Nephron (organoid): ENCODE results near the gene JMJD1C.

Source experiments
- H3K27ac Mint-ChIP-seq, 3 experiments: 2 replicates each; pipeline ENCODE4 v1.8.0; 2020; ENCODE audit warnings: mixed read lengths in 3 of 3, mild to moderate bottlenecking in 2 of 3, moderate library complexity in 1 of 3
- H3K27me3 Mint-ChIP-seq: 2 replicates; pipeline ENCODE4 v1.8.0; 2021; ENCODE audit warnings: low read depth, mild to moderate bottlenecking, moderate library complexity, mixed read lengths
- H3K36me3 Mint-ChIP-seq: 2 replicates; pipeline ENCODE4 v1.8.0; 2020; ENCODE audit warnings: low read depth, mixed read lengths
- H3K4me1 Mint-ChIP-seq: 2 replicates; pipeline ENCODE4 v1.8.0; 2020; ENCODE audit warnings: mixed read lengths
- H3K4me3 Mint-ChIP-seq, 3 experiments: 2 replicates each; pipeline ENCODE4 v1.8.0; 2020; ENCODE audit warnings: mild to moderate bottlenecking in 3 of 3, mixed read lengths in 3 of 3, moderate library complexity in 2 of 3
- H3K9me3 Mint-ChIP-seq: 2 replicates; pipeline ENCODE4 v1.8.0; 2020; ENCODE audit warnings: mixed read lengths
- TF ChIP-seq, protein P1 (sequence below), 3 experiments: fragments of 200-600 bp; sonication (generic); IDR thresholded peaks; one replicate each; pipeline ENCODE4 v1.5.0; 2021; ENCODE audit warnings: antibody characterized with exemption in 3 of 3; ENCODE audit not compliant: unreplicated experiment in 3 of 3

JMJD1C gene

DNA sequence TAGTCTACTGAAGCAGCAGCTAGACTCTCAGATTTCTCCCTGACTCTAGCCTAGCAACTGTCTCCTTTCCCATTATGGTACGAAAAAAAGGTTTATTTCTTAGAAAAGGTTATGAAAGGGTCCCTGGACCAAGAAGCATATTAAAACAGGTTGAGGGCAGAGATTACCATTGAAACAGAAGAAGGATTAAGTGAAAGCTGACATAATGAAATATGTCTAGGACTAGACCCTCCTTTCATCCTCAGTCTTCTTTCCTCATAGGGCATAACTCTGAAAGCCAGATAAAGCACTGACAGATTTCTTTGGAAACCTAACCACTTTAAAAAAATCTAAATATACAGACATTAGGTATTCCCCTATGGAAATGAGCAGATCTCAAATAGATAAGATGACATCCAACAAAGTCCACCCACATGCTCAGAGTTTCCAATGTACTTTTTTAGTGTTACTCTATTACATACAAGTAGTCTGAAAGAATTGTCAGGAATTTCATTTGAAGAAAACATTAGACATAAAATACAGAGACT lies 58.6 kb downstream of the JMJD1C start:
- H3K27me3 Mint-ChIP-seq, result no peaks in the 10 kb centered on the region
- H3K4me1 Mint-ChIP-seq, result peaks cover 16% of the 10 kb centered on the region
- no peak overlapping the region for H3K4me3 Mint-ChIP-seq
- H3K9me3 Mint-ChIP-seq, result no peaks in the 10 kb centered on the region
- peaks cover 18% of the 10 kb centered on the region for H3K36me3 Mint-ChIP-seq
- TF ChIP-seq, protein P1, sequence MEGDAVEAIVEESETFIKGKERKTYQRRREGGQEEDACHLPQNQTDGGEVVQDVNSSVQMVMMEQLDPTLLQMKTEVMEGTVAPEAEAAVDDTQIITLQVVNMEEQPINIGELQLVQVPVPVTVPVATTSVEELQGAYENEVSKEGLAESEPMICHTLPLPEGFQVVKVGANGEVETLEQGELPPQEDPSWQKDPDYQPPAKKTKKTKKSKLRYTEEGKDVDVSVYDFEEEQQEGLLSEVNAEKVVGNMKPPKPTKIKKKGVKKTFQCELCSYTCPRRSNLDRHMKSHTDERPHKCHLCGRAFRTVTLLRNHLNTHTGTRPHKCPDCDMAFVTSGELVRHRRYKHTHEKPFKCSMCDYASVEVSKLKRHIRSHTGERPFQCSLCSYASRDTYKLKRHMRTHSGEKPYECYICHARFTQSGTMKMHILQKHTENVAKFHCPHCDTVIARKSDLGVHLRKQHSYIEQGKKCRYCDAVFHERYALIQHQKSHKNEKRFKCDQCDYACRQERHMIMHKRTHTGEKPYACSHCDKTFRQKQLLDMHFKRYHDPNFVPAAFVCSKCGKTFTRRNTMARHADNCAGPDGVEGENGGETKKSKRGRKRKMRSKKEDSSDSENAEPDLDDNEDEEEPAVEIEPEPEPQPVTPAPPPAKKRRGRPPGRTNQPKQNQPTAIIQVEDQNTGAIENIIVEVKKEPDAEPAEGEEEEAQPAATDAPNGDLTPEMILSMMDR (IDR thresholded peaks at IDR 0.05; ENCODE audit: unreplicated experiment in 3 of 3), result no peak
- peak overlapping the region in 2 of 3 experiments; percentile 2 to 37 for H3K27ac Mint-ChIP-seq

DNA sequence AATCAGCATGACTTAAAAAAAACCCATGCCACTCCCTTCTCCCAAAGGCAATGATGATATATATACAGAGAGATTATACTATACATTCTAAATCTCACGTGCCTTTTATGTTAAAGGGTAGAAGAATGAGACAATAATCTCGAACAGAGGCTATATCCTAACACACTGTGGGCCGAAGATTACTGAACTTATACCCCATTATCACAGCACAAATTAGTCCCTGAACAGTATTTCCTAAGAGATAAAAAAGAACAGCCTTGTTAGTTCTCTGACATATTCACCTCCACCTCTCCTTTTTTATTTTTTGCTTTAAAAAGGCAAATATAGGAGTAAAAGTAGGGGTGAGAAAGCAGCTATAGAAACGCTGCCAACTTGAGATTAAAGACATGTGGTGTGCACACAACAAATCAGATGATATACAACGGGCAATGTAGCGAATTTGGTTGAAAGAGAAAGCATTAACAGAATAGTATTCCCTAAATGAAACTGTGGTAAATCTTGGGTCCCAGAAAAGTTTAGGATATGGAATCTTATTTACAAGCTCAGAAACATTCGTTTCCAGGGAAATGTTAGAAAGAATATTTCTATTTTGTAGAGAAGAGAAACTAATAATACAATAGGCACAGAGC lies 69.5 kb downstream of the JMJD1C start:
- Mint-ChIP-seq H3K27me3 (no peaks in the 10 kb centered on the region), H3K9me3 (peaks cover 21% of the 10 kb centered on the region), H3K4me1 (peaks cover 7% of the 10 kb centered on the region), H3K4me3 (peak overlapping the region in 2 of 3 experiments; percentile 37 to 66), H3K27ac (peak overlapping the region; percentile 52 to 81 (median 72)), H3K36me3 (peaks cover 34% of the 10 kb centered on the region)
- TF ChIP-seq, protein P1 (IDR thresholded peaks at IDR 0.05; ENCODE audit: unreplicated experiment in 3 of 3), result no peak

DNA sequence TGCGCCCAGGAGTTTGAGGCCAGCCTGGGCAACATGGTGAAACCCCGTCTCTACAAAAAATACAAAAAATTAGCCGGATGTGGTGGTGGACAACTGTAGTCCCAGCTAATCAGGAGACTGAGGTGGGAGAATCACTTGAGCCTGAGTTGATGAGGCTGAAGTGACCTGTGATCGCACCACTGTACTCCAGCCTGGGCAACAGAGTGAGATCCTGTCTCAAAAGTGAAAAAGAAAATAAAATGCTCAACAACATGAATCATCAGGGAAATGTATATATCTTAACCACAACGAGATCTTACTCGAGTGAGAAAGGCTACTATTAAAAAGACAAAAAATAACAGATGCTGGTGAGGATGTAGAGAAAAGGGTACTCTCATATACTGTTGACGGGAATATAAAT lies 72.7 kb downstream of the JMJD1C start:
- H3K9me3 Mint-ChIP-seq, result peaks cover 49% of the 10 kb centered on the region
- no peak overlapping the region for H3K4me3 Mint-ChIP-seq

DNA sequence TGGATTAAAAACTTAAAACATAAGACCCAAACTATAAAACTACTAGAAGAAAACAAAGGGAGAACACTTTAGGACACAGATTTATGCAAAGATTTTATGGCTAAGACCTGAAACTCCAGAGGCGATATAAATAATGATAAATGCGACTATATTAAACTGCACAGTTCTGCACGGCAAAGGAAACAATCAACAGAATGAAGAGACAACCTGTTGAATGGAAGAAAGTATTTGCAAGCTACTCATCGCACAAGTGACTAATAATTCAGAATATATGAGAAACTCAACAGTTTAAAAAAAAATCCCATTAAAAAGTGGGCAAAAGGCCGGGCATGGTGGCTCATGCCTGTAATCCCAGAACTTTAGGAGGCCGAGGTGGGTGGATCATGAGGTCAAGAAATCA lies 73.6 kb downstream of the JMJD1C start:
- no peak overlapping the region for H3K4me3 Mint-ChIP-seq
- H3K27me3 Mint-ChIP-seq, result no peaks in the 10 kb centered on the region
- no peak overlapping the region for H3K27ac Mint-ChIP-seq
- H3K9me3 Mint-ChIP-seq, result peaks cover 53% of the 10 kb centered on the region
- H3K4me1 Mint-ChIP-seq, result peaks cover 7% of the 10 kb centered on the region
- peaks cover 67% of the 10 kb centered on the region for H3K36me3 Mint-ChIP-seq
- TF ChIP-seq, protein P1 (IDR thresholded peaks at IDR 0.05; ENCODE audit: unreplicated experiment in 3 of 3), result no peak

More for the DNA sequence above, 72.7 kb downstream of the JMJD1C start:
- Mint-ChIP-seq H3K4me1 (peaks cover 7% of the 10 kb centered on the region), H3K36me3 (peaks cover 60% of the 10 kb centered on the region), H3K27me3 (no peaks in the 10 kb centered on the region), H3K27ac (no peak overlapping the region)
- TF ChIP-seq, protein P1 (IDR thresholded peaks at IDR 0.05; ENCODE audit: unreplicated experiment in 3 of 3), result no peak

DNA sequence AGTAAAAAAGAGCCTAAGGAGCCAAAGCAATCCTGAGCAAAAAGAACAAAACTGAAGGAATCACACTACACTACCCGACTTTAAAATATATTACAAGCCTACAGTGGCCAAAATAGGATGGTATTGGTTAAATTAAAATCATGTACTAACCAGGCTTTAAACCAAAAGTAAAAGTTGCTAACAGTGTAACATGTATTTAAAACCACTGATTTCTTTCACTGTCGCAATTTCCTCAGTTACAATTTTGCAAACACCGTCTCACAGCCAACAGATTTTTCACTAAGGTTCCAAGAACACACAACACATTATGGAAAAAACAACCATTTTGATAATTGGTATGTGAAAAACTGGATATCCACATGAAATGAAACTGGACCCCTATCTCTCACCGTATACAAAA lies 74.0 kb downstream of the JMJD1C start:
- H3K27ac Mint-ChIP-seq, result no peak overlapping the region
- H3K4me3 Mint-ChIP-seq, result no peak overlapping the region
- peaks cover 71% of the 10 kb centered on the region for H3K36me3 Mint-ChIP-seq
- TF ChIP-seq, protein P1 (IDR thresholded peaks at IDR 0.05; ENCODE audit: unreplicated experiment in 3 of 3), result no peak
- peaks cover 7% of the 10 kb centered on the region for H3K4me1 Mint-ChIP-seq
- H3K9me3 Mint-ChIP-seq, result peaks cover 56% of the 10 kb centered on the region
- no peaks in the 10 kb centered on the region for H3K27me3 Mint-ChIP-seq

DNA sequence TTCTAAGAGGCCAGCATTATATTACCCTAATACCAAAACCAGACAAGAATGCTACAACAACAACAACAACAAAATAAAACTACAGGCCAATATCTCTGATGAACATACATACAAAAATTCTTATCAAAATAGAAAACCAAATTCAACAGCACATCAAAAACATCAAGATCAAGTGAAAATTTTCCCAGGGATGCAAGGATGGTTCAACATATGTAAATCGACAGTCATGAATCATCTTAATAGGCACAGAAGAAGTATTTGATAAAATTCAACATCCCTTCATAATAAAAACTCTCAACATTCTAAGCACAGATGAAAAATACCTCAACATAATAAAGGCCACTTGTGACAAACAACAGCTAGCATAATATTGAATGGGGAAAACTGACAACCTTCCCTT lies 75.3 kb downstream of the JMJD1C start:
- H3K36me3 Mint-ChIP-seq, result peaks cover 73% of the 10 kb centered on the region
- H3K4me3 Mint-ChIP-seq, result no peak overlapping the region
- H3K4me1 Mint-ChIP-seq, result no peaks in the 10 kb centered on the region
- peaks cover 61% of the 10 kb centered on the region for H3K9me3 Mint-ChIP-seq
- no peaks in the 10 kb centered on the region for H3K27me3 Mint-ChIP-seq
- H3K27ac Mint-ChIP-seq, result no peak overlapping the region
- TF ChIP-seq, protein P1 (IDR thresholded peaks at IDR 0.05; ENCODE audit: unreplicated experiment in 3 of 3), result no peak
